ENCODE data around the gene MFSD11. TPM values are rescaled to one million over a fixed set of nuclear protein-coding genes. Genes with fewer than 3 reads are reported as not detected.
A peak's percentile ranks its signal among the peaks of the same experiment; 100 is the strongest.

MFSD11 gene
- total RNA-seq, 1 donor from 2014 or later, result 21.4 TPM

DNA sequence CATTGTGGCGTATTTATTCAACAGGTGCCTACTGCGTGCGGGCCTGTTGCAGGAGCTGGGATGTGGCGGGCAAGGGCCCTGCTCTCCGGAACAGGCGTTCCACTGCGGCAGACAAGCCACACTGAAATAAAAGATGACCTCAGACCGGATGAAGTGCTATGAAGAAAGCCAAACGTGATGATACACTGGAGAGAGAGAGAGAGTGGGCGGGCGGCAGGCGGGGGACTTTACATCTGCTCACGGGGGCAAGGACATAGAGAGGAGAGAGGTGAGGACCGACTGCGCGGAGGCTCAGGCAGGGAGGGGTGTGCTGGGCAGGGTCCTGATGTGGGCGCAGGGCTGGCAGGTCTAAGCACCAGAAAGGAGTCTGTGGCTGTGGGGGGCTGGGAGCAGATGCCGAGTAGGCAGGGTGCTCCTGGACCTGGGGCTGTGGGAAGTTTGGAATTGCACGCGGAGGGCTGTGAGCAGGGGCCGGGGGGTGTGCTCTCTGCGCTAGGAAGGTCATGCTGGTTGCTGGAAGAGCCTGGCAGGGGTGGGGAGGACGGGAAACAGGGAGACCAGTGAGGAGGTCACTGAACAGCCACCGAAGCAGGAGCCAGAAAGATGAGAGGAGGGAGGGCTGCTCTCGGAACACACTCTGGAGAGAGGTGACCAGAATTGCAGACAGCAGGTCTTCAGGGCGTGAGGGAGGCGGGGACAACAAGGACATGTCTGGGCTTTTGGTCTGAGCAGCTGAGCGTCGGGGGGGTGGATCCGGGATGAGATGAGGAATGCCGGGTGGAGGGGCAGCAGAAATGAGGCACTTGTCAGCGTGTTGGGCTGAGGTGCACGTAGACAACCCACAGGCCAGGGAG, 37.1 kb upstream of the MFSD11 start:
- intact Hi-C loops (cut with micrococcal nuclease), result no loop called here
- peak; percentile 76 for DNase-seq
- H3K4me1 ChIP-seq, result peaks cover 96% of the 10 kb centered on the region
- no peaks in the 10 kb centered on the region for H3K36me3 ChIP-seq
- peak overlapping the region; percentile 57 for H3K4me3 ChIP-seq
- H3K27ac ChIP-seq (replicated peaks), result peak overlapping the region; percentile 98
- no peaks in the 10 kb centered on the region for H3K9me3 ChIP-seq (replicated peaks)
- TF ChIP-seq, protein P1, sequence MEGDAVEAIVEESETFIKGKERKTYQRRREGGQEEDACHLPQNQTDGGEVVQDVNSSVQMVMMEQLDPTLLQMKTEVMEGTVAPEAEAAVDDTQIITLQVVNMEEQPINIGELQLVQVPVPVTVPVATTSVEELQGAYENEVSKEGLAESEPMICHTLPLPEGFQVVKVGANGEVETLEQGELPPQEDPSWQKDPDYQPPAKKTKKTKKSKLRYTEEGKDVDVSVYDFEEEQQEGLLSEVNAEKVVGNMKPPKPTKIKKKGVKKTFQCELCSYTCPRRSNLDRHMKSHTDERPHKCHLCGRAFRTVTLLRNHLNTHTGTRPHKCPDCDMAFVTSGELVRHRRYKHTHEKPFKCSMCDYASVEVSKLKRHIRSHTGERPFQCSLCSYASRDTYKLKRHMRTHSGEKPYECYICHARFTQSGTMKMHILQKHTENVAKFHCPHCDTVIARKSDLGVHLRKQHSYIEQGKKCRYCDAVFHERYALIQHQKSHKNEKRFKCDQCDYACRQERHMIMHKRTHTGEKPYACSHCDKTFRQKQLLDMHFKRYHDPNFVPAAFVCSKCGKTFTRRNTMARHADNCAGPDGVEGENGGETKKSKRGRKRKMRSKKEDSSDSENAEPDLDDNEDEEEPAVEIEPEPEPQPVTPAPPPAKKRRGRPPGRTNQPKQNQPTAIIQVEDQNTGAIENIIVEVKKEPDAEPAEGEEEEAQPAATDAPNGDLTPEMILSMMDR (IDR thresholded peaks at IDR 0.05; ENCODE audit: borderline replicate concordance), result no peak
- H3K27me3 ChIP-seq (ENCODE audit: low read depth), result no peaks in the 10 kb centered on the region

DNA sequence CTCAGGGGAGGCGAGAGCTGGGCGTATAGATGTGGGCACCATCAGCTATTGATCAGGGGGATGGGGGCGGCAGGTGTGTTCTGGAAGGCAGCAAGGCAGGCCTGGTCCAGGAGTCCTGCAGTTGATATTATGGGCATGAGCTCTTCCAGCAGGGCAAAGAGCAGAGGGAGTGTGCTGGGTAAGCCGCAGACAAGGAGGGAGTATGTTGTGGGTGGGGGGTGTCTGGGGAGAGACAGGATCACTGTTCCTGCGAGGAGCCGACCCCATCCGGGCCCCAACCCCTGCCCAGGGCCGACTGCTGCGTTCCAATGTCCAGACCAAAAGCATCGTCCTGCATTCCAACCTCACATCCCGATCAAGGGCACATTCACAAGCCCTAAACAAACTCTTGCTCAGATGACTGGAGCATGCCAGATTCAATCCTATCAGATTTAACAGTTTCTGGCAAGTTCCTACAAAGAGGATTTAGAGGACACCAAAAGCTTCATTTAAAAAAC, 36.4 kb upstream of the MFSD11 start:
- Histone ChIP-seq H3K27ac (replicated peaks) (peak overlapping the region; percentile 98), H3K27me3 (ENCODE audit: low read depth) (no peaks in the 10 kb centered on the region), H3K9me3 (replicated peaks) (no peaks in the 10 kb centered on the region), H3K4me1 (peaks cover 93% of the 10 kb centered on the region), H3K4me3 (peak overlapping the region; percentile 57), H3K36me3 (no peaks in the 10 kb centered on the region)
- TF ChIP-seq, protein P1 (IDR thresholded peaks at IDR 0.05; ENCODE audit: borderline replicate concordance), result no peak
- DNase-seq, result no peak
- intact Hi-C loops (cut with micrococcal nuclease), result no loop called here

DNA sequence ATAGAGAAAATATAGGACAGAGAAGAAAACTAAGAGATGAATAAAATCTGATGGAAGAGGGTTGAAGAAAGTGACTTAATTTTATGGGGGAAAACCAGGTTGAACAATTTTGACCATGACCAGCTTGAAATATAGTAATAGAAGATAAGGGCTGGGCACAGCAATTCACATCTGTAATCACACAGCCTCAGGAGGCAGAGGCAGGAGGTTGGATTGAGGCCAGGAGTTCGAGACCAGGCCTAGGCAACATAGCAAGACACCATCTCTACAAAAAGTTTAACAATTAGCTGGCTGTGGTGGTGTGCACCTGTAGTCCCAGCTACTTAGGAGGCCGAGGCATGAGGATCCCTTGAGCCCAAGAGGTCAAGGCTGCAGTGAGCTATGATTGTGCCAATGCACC, 35.8 kb upstream of the MFSD11 start:
- TF ChIP-seq, protein P1 (IDR thresholded peaks at IDR 0.05; ENCODE audit: borderline replicate concordance), result no peak
- Histone ChIP-seq H3K27me3 (ENCODE audit: low read depth) (no peaks in the 10 kb centered on the region), H3K4me3 (peak overlapping the region; percentile 57), H3K9me3 (replicated peaks) (no peaks in the 10 kb centered on the region), H3K27ac (replicated peaks) (peak overlapping the region; percentile 98), H3K36me3 (no peaks in the 10 kb centered on the region), H3K4me1 (peaks cover 93% of the 10 kb centered on the region)
- intact Hi-C loops (cut with micrococcal nuclease), result no loop called here
- no peak for DNase-seq

DNA sequence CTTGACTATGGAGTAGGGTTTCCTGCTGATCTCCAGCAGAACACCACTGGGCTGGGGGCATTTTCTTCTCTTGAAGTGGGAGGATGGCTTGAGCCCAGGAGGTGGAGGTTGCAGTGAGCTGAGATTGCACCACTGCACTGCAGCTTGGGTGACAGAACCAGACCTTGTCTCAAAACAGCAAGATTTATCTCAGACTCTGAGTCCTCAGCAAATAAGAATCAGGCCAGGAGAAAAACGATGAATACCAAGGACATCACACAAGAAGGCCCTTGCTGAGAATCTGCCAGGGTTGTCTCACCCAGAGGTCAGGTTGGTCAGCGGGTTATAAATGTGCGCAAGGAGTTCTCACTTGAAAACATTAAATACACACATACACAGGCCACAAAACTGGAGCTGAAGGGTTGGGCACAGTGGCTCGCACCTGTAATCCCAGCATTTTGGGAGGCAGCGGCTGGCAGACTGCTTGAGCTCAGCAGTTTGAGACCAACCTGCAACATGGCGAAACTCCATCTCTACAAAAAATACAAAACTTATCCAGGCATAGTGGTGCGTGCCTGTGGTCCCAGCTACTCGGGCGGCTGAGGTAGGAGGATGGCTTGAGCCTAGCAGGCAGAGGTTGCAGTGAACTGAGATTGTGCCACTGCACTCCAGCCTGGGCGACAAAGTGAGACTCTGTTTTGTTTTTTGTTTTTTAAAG, 34.8 kb upstream of the MFSD11 start:
- TF ChIP-seq, protein P1 (IDR thresholded peaks at IDR 0.05; ENCODE audit: borderline replicate concordance), result no peak

DNA sequence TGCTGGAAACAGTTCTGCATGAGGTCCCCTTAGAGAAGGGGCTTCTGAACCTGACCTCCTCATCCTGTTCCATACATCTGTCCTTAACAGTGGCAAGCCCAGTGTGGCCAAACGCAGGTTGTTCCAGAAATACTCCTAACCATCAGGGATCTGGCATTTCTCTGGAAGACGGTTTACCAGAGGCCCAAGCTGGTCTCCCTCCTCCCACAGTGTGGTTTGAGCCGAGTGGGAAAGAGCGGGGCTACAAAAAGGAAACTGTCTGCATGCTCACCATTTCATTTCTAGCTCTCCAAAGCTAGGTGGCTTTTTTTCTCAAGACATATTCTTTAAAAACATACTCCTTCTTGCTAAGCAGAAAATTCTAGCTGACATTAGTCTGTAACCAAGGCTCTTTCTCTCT, 33.1 kb upstream of the MFSD11 start:
- H3K4me1 ChIP-seq, result peaks cover 93% of the 10 kb centered on the region
- intact Hi-C loops (cut with micrococcal nuclease), result no loop called here
- H3K27me3 ChIP-seq (ENCODE audit: low read depth), result no peaks in the 10 kb centered on the region
- H3K36me3 ChIP-seq, result no peaks in the 10 kb centered on the region
- DNase-seq, result no peak
- no peak overlapping the region for H3K4me3 ChIP-seq
- TF ChIP-seq, protein P1 (IDR thresholded peaks at IDR 0.05; ENCODE audit: borderline replicate concordance), result no peak
- H3K27ac ChIP-seq (replicated peaks), result peak overlapping the region; percentile 61
- no peaks in the 10 kb centered on the region for H3K9me3 ChIP-seq (replicated peaks)

More for the DNA sequence above, 34.8 kb upstream of the MFSD11 start:
- H3K4me1 ChIP-seq, result peaks cover 93% of the 10 kb centered on the region
- DNase-seq, result no peak
- H3K4me3 ChIP-seq, result no peak overlapping the region
- no peaks in the 10 kb centered on the region for H3K36me3 ChIP-seq
- H3K27me3 ChIP-seq (ENCODE audit: low read depth), result no peaks in the 10 kb centered on the region
- H3K27ac ChIP-seq (replicated peaks), result peak overlapping the region; percentile 98
- intact Hi-C loops (cut with micrococcal nuclease), result no loop called here
- H3K9me3 ChIP-seq (replicated peaks), result no peaks in the 10 kb centered on the region
